NCI-H69 (cell line): ENCODE results near the gene DENND4B.
"Not testable (repeated sequence)": the region's sequence is repeated elsewhere in the genome, so short reads cannot be mapped to it uniquely, and the experiment has no call there.

ENCODE experiments used
- DNase-seq: peaks from one replicate; lab custom pipeline; 2025; lab: John Stamatoyannopoulos, UW

DENND4B gene

DNA sequence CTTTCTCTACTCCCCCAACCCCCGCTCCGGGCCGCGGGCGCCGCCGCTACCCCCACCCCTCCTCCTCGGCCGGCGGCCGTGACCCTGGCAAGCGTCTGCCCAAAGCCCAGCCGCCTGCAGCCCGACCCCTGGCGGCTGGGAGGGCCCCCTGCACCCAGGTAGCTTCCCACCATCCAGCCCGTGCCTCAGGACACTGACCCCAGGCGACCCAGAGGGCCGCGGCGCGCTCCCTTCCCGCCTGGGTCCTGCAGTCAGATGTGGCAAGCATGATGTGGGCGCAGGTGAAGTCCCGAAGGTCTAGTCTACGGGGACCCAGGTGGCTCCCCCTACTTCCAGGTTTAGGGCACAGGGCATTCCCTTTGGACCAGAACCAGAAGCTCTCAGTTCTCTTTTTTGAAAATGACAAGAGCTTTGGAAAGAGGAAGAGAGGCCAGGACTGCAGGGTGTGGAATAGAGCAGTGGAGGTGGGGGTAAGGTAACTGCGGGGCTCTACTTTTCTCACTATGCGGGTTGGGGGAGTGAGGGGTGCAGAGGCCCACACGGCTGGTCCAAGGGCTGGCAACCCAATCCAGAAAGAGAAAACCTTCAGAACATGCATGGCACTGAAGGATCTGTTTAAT, at the start of gene DENND4B:
Gene DENND4B (minus strand): TSS at position 97 of the 620 bp plus-strand sequence. CDS start 2,344 bp downstream, outside the sequence.
- DNase-seq = peak; percentile 91

- no peak for DNase-seq
These were observed 49.1 kb upstream of the DENND4B start for GRCh38 chr1:153995640-153996039.

DNA sequence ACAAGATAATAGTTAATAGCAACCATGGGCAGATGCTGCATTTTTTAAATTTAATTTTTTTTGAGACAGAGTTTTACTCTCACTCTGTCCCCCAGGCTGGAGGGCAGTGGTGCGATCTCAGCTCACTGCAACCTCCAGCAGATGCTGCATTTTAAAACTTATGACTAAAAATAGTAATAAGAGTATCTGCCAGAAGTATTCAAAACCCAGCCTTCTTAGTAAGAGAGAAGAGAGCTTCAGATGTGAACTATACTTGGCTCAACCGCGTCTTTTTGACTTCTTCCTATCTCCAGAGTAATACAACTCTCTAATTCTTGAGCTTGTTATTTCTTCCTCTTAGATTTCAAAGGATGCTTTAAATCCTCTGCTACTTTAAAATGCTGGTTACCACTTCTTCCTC, 48.7 kb upstream of the DENND4B start:
- DNase-seq = no peak

DNA sequence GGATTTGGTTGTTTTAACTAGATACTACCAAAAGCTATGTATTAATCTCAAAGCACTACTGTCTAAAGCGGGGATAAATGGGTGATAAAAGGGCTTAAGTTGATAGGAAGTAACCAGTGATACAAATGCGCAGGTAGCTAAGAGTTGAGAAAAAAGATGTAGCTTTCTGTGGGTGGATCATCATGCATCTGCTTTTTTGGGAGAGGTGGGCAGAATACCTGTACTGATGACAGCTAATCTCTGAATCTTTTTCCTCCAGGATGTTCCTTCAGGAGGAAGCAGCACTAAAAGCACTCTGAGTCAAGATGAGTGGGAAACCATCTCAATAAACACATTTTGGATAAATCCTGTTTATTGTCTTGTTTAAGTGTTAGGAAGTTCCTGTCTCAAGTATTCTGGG, 45.3 kb upstream of the DENND4B start:
- DNase-seq = no peak

- DNase-seq = no peak
These were observed 44.7 kb upstream of the DENND4B start for GRCh38 chr1:153991151-153991630.

DNA sequence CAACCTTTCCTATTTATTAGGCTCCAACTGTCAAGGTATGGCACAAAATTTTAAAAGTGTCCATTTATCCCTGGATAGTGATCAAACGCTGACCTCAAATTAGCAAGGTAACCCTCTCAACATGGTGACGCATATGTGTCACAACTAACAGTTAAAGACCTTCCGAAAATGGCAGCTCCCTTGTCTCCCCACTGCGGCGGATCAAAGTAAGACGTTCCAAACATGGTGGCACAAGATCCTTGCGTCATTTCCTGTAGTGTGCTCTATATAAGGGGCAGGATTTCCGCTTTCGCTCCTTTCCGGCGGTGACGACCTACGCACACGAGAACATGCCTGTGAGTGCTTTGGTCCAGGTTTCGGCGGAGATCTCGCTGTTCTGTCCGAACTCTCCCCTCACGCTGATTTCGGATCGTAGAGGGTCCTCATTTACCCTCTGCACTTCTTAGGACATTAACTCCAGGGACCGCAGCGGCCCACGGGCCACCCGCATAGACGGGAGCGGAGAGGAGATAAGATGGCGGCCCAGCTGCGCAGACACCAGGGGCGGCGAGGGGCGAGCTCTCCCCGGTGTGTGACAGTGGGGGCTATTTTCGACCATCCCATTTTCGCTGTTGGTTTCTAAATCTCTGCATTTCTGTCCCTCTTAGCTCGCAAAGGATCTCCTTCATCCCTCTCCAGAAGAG, 44.1 kb upstream of the DENND4B start, which contains the start of gene RPS27:
Gene RPS27 (plus strand): TSS at position 295 of the 683 bp plus-strand sequence. CDS start 35 bp downstream, at position 330.
- DNase-seq = peak; percentile 99

GRCh38 chr1:153987621-153988020, 41.1 kb upstream of the DENND4B start:
- DNase-seq = peak; percentile 25

DNA sequence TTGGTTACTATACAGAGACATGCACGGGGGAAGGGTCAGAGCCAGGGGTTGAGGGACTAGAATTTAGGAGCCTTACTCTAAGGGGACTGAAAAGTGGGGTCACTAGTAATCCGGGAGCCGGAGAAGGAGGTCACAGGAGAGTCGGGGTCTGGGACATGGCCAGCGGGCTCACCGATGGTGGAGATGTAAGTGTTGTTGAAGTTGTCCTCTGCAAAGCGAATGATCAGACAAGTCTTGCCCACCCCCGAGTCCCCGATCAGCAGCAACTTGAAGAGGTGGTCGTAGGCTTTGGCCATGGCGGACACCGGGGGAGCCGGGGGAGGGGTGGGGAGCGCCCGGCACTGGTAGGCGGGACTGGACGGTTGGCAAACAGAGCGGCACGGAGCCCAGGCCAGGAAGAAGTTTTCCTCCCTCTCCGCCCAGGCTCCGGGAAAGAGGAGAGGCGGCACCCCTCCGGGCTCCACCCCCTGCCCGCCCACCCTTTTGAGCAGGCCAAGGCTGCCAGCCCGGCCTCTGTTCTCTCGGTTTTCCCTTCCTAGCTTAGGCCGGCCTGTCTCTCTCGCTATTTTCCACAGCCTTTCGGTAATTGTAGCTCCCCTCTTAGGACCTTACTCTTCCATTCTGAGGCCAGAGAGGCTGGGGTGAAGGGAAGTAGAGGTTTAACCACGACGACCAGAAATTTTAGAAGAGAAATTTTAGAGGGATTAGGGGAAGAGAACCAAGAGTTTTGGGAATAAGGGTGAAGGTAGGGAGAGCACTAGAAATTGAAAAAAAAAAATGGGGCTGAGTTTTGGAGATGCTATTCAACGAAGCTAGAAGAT, 39.6 kb upstream of the DENND4B start, which contains the start of gene RAB13:
Gene RAB13 (minus strand): TSS at position 399 of the 821 bp plus-strand sequence. CDS start 103 bp downstream, at position 296.
- DNase-seq = peak; percentile 92

GRCh38 chr1:153985341-153985912, 38.9 kb upstream of the DENND4B start:
- DNase-seq = no peak

- DNase-seq = no peak
These were observed 37.8 kb upstream of the DENND4B start for GRCh38 chr1:153984123-153984894.

DNA sequence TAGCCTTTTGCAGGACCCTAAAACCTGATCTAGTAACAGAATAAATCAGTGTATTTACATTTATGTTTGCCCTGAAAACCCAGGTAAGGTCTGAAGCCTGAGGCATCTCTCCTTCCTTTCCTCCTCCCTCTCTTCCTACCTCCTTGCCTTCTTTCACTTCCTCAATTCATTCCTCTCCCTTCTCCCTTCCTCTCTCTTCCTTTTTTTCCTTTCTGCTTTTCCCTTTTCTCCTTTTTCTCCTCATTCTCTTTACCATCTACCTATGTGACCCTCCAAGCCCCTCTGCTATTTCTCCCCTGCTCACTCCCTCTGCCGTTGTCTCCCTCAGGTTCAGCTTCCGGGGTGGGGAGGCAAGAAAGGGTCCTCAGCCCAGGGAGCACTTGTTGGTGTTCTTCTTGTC, 35.2 kb upstream of the DENND4B start:
- not testable (repeated sequence) for DNase-seq

GRCh38 chr1:153979091-153979490, 32.6 kb upstream of the DENND4B start:
- DNase-seq = not testable (repeated sequence)

- DNase-seq = peak; percentile 47
These were observed 31.9 kb upstream of the DENND4B start for GRCh38 chr1:153978274-153978909.

DNA sequence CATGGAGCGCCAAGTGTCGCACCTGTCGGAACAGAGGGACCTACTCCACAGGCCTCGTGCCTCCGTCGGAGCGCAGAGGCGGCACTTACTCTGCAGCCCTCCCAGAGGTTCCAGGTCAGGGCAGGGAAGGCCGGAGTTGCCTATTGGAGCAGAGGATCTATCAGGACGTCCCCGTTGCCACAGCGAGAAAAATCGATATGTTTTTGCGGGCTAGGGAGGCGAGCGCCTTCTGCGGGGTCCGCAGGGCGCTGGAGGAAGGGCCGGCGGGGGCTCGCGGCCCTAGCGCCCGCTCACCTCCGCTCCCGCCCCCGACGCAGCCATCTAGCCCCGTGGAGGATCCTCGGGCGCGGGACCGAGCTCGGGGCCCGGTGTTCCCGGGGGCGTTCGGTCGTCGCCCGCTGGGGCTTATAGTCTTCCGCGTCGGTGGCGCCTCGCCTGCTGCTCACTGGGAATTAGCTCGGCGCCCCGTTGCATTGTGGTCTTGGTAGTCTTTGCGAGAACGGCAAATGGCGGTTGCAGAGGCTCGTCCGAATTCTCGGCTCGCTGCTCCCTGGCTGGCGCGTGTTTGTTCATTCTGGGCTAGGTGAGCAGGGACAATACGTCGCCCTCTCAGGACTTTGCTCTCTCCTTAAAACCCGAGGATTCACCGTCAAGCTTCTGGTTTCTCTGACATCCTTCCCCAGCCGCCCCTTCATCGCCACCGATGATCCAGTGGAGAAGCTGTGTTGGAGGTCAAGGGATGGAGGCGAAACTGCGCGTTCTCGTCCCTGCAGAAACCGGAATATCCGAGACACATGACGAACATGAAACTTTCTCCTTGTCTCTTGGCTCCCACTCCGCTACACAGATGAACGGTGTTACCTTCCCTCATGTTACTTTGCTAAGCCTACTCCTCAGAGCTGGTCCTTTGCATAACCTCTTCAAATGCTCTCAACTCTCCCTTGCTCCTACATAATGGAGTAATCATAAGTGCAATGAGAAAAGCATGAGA, 31.0 kb upstream of the DENND4B start, which contains the start of gene JTB:
Gene JTB (minus strand): TSS at position 425 of the 991 bp plus-strand sequence. CDS start 422 bp downstream, at position 3.
- DNase-seq = peak; percentile 95

DNA sequence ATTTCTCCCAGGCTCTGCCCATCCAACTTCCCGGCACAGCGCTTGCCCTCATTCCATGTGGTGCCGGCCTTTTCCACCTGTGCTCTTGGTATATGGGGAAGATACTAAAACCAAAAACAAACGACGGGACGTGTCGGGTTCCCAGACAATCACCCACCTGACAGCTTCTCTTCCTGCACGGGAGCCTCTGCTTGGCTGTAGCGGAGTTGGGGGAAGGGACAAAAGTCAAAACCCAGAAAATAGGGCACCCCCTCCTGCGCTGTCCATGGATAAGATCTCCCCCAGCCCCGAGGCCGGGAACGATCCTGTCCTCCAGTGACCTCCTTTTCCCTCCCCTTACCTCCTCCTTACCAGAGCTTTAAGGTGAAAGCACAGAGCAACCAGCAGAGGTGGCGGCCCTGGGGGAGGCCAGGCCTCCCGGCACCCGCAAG, 30.3 kb upstream of the DENND4B start:
- DNase-seq = peak; percentile 62

- DNase-seq = no peak
These were observed 27.0 kb upstream of the DENND4B start for GRCh38 chr1:153973525-153973924.

DNA sequence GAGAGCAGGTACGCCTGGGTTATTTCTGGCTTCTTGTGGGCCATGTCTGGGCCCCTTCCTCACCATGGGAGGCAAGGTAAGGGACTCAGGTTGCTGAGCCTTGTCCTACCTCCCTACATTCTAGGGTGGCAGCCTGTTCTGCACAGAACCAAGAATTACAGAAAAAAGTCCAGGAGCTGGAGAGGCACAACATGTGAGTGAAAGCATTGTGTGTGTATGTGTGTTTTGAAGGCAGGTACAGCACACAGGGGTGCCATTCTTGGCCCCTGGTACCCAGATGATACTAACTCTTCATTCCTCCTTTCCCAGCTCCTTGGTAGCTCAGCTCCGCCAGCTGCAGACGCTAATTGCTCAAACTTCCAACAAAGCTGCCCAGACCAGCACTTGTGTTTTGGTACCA, 26.6 kb upstream of the DENND4B start:
- DNase-seq = no peak

- no peak for DNase-seq
These were observed 23.8 kb upstream of the DENND4B start for GRCh38 chr1:153970346-153970745.

GRCh38 chr1:153968972-153969371, 22.5 kb upstream of the DENND4B start:
- no peak for DNase-seq
